GM18867 (cell line): ENCODE data around the gene KRTAP5-3.
A peak's percentile ranks its signal among the peaks of the same experiment; 100 is the strongest.
"Not testable (repeated sequence)": the region's sequence is repeated elsewhere in the genome, so short reads cannot be mapped to it uniquely, and the experiment has no call there.

Experiments
- ATAC-seq: cut with Tn5 transposase; IDR thresholded peaks from one replicate; pipeline ENCODE4 v1.9.1; 2021; ENCODE audit warnings: mild to moderate bottlenecking, moderate library complexity; ENCODE audit not compliant: unreplicated experiment

KRTAP5-3 gene

GRCh38 chr11:1584661-1585370 is 23.4 kb downstream of the KRTAP5-3 start, which contains the start of gene KRTAP5-1:
KRTAP5-1 (minus strand) TSS chr11:1585283; CDS start chr11:1585249, 34 bp downstream.
- ATAC-seq = not testable (repeated sequence)

DNA sequence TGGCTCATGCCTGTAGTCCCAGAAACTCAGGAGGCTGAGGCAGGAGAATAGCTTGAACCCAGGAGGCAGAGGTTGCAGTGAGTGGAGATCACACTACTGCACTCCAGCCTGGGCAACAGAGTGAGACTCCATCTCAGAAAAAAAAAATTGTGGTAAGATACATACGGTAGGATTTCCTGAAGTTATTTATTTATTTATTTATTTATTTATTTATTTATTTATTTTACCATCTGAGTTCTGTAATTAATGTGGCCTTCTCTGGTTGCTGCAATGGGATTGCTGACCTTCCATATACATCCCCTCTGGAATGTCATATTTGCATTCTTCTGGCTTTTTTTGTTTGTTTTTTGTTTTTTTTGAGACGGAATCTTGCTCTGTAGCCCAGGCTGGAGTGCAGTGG is 25.4 kb downstream of the KRTAP5-3 start:
- ATAC-seq = not testable (repeated sequence)

DNA sequence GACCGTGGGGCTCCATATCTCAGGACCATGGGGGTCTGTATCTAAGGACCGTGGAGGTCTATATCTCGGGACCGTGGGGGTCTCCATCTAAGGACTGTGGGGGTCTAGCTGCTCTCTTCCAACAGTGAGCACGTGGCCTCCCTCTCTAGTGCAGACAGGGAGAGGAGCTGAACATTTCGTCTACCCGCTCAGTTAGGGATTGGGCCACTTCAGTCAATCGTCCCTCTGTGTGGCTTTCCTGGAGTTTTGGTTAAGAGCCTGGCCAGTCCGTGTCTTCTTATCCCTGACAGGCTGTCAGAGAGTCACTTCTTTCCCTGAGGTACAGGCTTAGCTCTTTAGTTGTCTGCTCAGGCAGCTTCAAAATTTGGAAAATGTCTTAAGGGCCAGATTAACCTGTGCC is 26.3 kb downstream of the KRTAP5-3 start:
- no peak for ATAC-seq

GRCh38 chr11:1576825-1577224 is 31.4 kb downstream of the KRTAP5-3 start:
- ATAC-seq = no peak

- ATAC-seq = not testable (repeated sequence)
These were observed 32.5 kb downstream of the KRTAP5-3 start for GRCh38 chr11:1575756-1576155.

DNA sequence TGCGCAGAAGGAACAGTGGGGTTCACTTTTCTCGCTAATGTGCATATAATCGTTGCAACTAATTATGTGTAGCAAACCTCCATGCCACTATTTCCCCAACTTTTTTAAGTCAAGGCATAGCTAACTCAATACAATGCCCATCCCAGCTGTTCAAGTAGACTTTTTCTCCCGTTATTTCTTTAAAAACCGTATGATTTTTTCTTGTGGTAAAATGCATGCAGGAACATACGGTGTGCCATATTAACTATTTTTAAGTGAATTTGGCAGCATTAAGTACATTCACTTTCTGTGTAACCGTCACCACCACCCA is 33.4 kb downstream of the KRTAP5-3 start:
- ATAC-seq = no peak

DNA sequence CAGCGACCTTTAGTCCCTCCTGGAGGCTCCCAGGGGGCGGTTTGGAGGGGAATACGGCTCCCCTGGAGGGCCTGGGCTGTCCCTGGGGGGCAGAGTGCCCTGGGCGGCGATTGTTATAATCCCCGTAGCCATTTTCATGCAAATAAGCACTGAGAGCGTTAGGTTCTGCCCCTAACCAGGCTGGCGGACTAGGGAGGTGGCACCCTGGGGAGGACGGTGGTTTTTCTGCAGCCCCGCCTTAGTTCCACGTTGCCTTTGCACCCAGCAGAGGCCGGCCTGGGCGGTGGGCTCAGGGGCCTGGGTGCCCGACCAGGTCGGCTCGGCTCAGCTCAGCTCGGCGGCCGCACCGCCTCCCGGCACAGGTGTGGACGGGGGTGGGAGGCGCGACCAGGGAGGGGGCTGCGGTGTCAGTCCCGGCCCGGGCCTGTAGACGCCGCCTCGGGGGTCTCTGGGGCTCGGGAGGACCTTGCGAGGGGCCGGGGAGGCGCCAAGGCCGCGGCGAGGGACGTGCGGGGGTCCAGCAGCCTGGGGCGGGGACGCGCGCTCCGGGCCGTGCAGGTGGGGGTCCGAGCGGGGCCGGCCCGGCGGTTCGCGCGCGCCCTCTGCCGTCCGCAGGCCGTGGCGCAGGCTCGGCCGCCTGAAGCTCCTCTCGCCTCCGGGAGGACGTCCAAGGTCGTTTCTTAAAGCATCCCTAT is 33.9 kb downstream of the KRTAP5-3 start:
- peak; percentile 41 for ATAC-seq

DNA sequence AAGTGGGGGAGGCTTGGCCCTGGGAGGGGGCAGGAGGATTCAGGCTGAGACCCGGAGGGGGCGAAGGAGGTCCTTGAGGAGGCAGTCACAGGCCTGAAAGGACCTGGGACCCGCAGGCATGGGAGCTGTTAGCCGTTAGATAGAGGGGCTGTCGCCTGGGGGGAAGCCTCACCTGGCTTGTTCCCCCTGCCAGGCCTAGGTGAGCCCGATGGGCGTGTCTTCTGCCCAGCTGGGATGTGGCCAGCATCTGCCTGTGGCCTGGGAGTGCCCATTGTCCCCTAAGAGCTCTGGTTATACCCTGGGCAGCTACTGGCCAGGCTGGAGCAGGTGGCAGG is 34.4 kb downstream of the KRTAP5-3 start:
- no peak for ATAC-seq

DNA sequence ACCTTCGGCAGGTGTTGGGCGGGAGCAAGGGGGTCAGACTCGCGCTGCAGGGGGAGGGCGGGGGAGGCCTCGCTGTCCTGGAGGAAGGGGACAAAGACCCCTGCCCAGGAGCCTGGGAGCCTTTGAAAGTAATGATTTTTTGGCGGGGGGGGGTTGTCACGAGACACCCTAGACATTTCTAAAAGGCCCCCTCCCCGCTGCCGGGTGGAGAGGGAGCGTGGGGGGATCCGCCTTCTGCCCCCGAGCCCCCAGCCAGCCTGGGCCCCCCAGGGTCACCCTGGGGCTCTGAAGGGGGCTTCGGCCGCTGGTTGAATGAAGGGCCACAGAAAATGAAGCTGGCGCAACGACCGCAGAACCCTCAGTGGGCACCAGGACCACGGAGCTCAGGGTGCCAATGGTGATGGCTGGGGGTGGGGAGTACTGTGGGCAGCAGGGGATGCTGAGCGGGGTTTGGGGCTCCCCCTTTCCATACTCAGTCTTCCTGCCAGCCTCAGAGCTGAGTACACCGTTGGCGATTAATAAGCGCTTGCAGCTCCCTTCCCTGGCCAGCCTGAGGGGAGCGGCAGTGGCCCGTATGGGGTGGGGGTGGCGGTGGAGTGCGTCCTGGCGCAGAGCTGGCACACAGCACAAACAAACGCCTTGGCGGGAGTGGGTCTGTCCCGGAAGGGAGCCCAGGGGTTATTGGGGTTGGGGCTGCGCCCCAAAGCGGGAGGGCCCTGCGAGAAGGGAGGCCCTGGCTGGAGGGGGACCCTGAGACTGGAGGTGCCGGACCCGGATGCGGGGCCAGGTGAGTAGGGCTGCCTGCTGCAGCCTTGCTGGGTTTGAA is 35.0 kb downstream of the KRTAP5-3 start:
- ATAC-seq = no peak

- ATAC-seq = peak; percentile 64
These were observed 35.8 kb downstream of the KRTAP5-3 start, which contains the start of gene DUSP8 for GRCh38 chr11:1572197-1573076. DUSP8 (minus strand) TSS chr11:1572271; CDS start chr11:1565826, 6,445 bp downstream.

DNA sequence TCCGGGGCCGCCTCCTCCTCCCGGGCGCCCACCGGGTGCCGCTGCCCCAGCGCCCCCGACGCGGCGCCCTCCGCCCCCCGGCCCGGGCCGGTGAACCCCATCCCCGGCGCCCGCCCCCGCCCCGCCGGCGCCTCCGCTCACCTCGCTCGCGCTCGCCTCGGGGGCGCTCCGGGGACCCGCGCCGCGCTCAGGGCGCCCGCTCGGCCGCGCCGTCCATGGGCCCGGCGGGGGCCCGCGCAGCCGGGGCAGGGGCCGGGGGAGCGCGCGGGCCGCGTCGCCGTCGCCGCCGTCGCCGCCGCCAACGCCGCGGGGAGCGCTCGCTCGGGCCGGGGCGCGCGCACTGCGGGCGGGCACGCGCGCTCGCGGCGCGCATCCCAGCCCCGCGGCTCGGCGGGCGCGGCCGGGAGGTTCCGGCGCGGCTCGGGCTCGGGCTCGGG is 36.5 kb downstream of the KRTAP5-3 start:
- no peak for ATAC-seq

- no peak for ATAC-seq
These were observed 37.1 kb downstream of the KRTAP5-3 start for GRCh38 chr11:1570896-1571759.

GRCh38 chr11:1570531-1570895 is 37.8 kb downstream of the KRTAP5-3 start:
- ATAC-seq = no peak

DNA sequence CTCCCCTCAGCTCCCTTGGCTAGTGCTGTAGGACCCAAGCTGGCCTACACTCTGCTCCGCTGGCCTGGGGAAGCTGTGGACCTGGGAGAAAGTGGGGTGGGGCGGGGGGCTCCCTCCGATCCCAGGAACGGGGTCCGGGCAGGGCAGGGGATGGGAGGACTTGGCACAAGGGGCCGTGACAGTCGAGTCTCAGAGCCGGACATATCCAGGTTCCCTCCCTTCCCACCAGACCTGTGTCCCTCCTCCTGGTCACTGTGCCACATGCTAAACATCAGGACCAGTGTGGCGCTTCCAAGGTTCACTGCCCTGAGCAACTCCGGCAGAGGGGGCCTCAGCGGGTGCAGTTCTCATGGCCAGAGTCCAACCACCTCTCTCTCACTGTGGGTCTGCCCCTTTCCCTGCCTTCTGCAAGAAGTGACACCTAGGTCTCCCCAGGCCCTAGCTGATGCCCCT is 38.2 kb downstream of the KRTAP5-3 start:
- ATAC-seq = no peak

- no peak for ATAC-seq
These were observed 38.9 kb downstream of the KRTAP5-3 start for GRCh38 chr11:1569251-1569780.

- no peak for ATAC-seq
These were observed 39.8 kb downstream of the KRTAP5-3 start for GRCh38 chr11:1568441-1568911.

DNA sequence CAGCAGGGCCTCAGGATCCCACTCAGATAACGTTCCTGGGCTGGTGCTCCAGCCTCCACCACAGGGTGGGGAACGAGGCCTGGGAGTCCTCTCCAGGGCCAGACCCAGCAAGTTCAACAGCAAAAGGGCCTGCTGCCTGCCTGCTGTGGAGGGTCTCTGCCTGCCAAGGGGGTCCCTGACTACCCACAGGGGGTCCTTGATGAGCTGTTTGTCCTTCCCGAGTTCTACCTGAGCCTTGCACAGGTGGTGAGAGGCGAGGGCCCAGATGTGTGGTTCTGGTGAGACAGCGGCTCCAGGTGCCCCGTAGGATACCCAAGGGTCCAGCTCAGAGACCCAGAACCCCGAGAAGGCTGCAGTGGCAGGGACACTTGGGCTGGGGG is 40.6 kb downstream of the KRTAP5-3 start:
- no peak for ATAC-seq

GRCh38 chr11:1567052-1567720 is 41.1 kb downstream of the KRTAP5-3 start:
- no peak for ATAC-seq
